GM13977 (cell line): Measurements from ENCODE around the gene GCDH.
A peak's percentile ranks its signal among the peaks of the same experiment; 100 is the strongest.
"Not testable (repeated sequence)": the region's sequence is repeated elsewhere in the genome, so short reads cannot be mapped to it uniquely, and the experiment has no call there.

Experiments
- DNase-seq: peaks from one replicate; pipeline ENCODE4 v3.0.0; 2012; ENCODE audit warnings: low spot score
- CTCF ChIP-seq: IDR thresholded peaks from 2 replicates; pipeline ENCODE4 v1.5.1; 2012; ENCODE audit warnings: mild to moderate bottlenecking, control low read depth; ENCODE audit not compliant: insufficient read depth; ENCODE audit errors: extremely low read depth, missing control alignments
- in situ Hi-C: fragments of 300-500 bp; cut with MboI; formaldehyde crosslinking; loops from one replicate; pipeline ENCODE4 v1.12.0; 2022; ENCODE audit warnings: low sequenced_read_pairs, low pct_unique_long_range_greater_than_20kb, mixed read lengths, inconsistent platforms; ENCODE audit not compliant: unreplicated experiment

GCDH gene

GRCh38 chr19:12888006-12888603 is 2.9 kb upstream of the GCDH start:
- no peak for TF ChIP-seq CTCF
- no peak for DNase-seq
- in situ Hi-C loops = no loop called here

GRCh38 chr19:12890299-12890786 is 617 bp upstream of the GCDH start:
- DNase-seq, in situ Hi-C loops: not testable (repeated sequence)

GRCh38 chr19:12891553-12892021 is 627 bp downstream of the GCDH start:
- in situ Hi-C loops = no loop called here
- DNase-seq = no peak
- no peak for TF ChIP-seq CTCF

- in situ Hi-C loops = no loop called here
- no peak for DNase-seq
- no peak for TF ChIP-seq CTCF
Observed at GRCh38 chr19:12893582-12893981, 2.6 kb downstream of the GCDH start.

GRCh38 chr19:12896460-12896859 is 5.5 kb downstream of the GCDH start:
- no peak for TF ChIP-seq CTCF
- no peak for DNase-seq
- in situ Hi-C loops = no loop called here

GRCh38 chr19:12899891-12900518 is 9.0 kb downstream of the GCDH start:
- in situ Hi-C loops = no loop called here
- DNase-seq = peak; percentile 83
- TF ChIP-seq CTCF = peak; percentile 11

- in situ Hi-C loops = no loop called here
- no peak for DNase-seq
- no peak for TF ChIP-seq CTCF
Observed at GRCh38 chr19:12907166-12907565, 16.2 kb downstream of the GCDH start.
